ENCODE data around the gene KRTAP5-1. TPM values are rescaled to one million over a fixed set of nuclear protein-coding genes. Genes with fewer than 3 reads are reported as not detected.
A peak's percentile ranks its signal among the peaks of the same experiment; 100 is the strongest.

KRTAP5-1 gene
- total RNA-seq, 2 donors from 2014 or later: not detected

GRCh38 chr11:1570531-1570895 is 14.6 kb downstream of the KRTAP5-1 start:
- Mint-ChIP-seq H3K9me3 (no peaks in the 10 kb centered on the region), H3K27ac (no peak overlapping the region), H3K4me1 (peaks cover 20% of the 10 kb centered on the region), H3K36me3 (ENCODE audit: low read depth) (no peaks in the 10 kb centered on the region), H3K27me3 (ENCODE audit: insufficient read depth) (peaks cover 26% of the 10 kb centered on the region), H3K4me3 (peak overlapping the region; percentile 47)
- Histone ChIP-seq H3K4me3 (ENCODE audit: low read length) (no peak overlapping the region), H3K9me3 (ENCODE audit: control insufficient read depth, low read length) (no peaks in the 10 kb centered on the region), H3K9ac (ENCODE audit: extremely low read depth, low read length, poor library complexity, severe bottlenecking) (no peak overlapping the region), H3K27me3 (ENCODE audit: control insufficient read depth, insufficient read depth, low read length, poor library complexity, severe bottlenecking) (peaks cover 42% of the 10 kb centered on the region), H3K27ac (ENCODE audit: low read depth, low read length) (no peak overlapping the region), H3K4me1 (ENCODE audit: control insufficient read depth, insufficient read depth, low read length) (peaks cover 12% of the 10 kb centered on the region), H3K36me3 (ENCODE audit: control insufficient read depth, insufficient read depth, low read length) (no peaks in the 10 kb centered on the region)
- peak; percentile 51 for DNase-seq
- TF ChIP-seq CTCF (conservative IDR thresholded peaks at IDR 0.05): no peak
- 75 to 78% methylated on average over 5 to 8 of the region's 8 CpGs for WGBS, 2 experiments (ENCODE audit: insufficient coverage in 1 of 2, insufficient read length in 1 of 2)

- Histone ChIP-seq H3K9me3 (ENCODE audit: control insufficient read depth, low read length) (no peaks in the 10 kb centered on the region), H3K27me3 (ENCODE audit: control insufficient read depth, insufficient read depth, low read length, poor library complexity, severe bottlenecking) (peaks cover 37% of the 10 kb centered on the region), H3K27ac (ENCODE audit: low read depth, low read length) (no peak overlapping the region), H3K4me3 (ENCODE audit: low read length) (no peak overlapping the region), H3K9ac (ENCODE audit: extremely low read depth, low read length, poor library complexity, severe bottlenecking) (no peak overlapping the region), H3K4me1 (ENCODE audit: control insufficient read depth, insufficient read depth, low read length) (peaks cover 12% of the 10 kb centered on the region), H3K36me3 (ENCODE audit: control insufficient read depth, insufficient read depth, low read length) (no peaks in the 10 kb centered on the region)
- Mint-ChIP-seq H3K4me1 (peaks cover 20% of the 10 kb centered on the region), H3K27ac (no peak overlapping the region), H3K36me3 (ENCODE audit: low read depth) (no peaks in the 10 kb centered on the region), H3K27me3 (ENCODE audit: insufficient read depth) (peaks cover 21% of the 10 kb centered on the region), H3K9me3 (no peaks in the 10 kb centered on the region), H3K4me3 (peak overlapping the region; percentile 47)
- DNase-seq: peak; percentile 53
- no peak for TF ChIP-seq CTCF (conservative IDR thresholded peaks at IDR 0.05)
- WGBS, 2 experiments (ENCODE audit: insufficient coverage in 1 of 2, insufficient read length in 1 of 2): 93% methylated on average over 11 of the region's 11 CpGs; no CpG with 5 or more reads in 1 of the 2 experiments
Measured at GRCh38 chr11:1570001-1570453, 15.1 kb downstream of the KRTAP5-1 start.

GRCh38 chr11:1569251-1569780 is 15.8 kb downstream of the KRTAP5-1 start:
- H3K27me3 Mint-ChIP-seq (ENCODE audit: insufficient read depth): peaks cover 17% of the 10 kb centered on the region
- DNase-seq: no peak
- peaks cover 32% of the 10 kb centered on the region for H3K27me3 ChIP-seq (ENCODE audit: control insufficient read depth, insufficient read depth, low read length, poor library complexity, severe bottlenecking)
- no peak overlapping the region for H3K27ac Mint-ChIP-seq
- no peak for TF ChIP-seq CTCF (conservative IDR thresholded peaks at IDR 0.05)
- WGBS, 2 experiments (ENCODE audit: insufficient coverage in 1 of 2, insufficient read length in 1 of 2): 87 to 88% methylated on average over 10 to 14 of the region's 14 CpGs
- H3K4me3 ChIP-seq (ENCODE audit: low read length): no peak overlapping the region
- no peak overlapping the region for H3K9ac ChIP-seq (ENCODE audit: extremely low read depth, low read length, poor library complexity, severe bottlenecking)
- H3K4me1 ChIP-seq (ENCODE audit: control insufficient read depth, insufficient read depth, low read length): peaks cover 13% of the 10 kb centered on the region
- no peaks in the 10 kb centered on the region for H3K9me3 ChIP-seq (ENCODE audit: control insufficient read depth, low read length)
- H3K36me3 Mint-ChIP-seq (ENCODE audit: low read depth): no peaks in the 10 kb centered on the region
- peaks cover 20% of the 10 kb centered on the region for H3K4me1 Mint-ChIP-seq
- H3K36me3 ChIP-seq (ENCODE audit: control insufficient read depth, insufficient read depth, low read length): no peaks in the 10 kb centered on the region
- no peaks in the 10 kb centered on the region for H3K9me3 Mint-ChIP-seq
- no peak overlapping the region for H3K27ac ChIP-seq (ENCODE audit: low read depth, low read length)
- H3K4me3 Mint-ChIP-seq: no peak overlapping the region

Data from endodermal cell (in vitro differentiated cells).